HG02763 (cell line): ENCODE results near the gene PIGL.
"Not testable (repeated sequence)": the region's sequence is repeated elsewhere in the genome, so short reads cannot be mapped to it uniquely, and the experiment has no call there.

ENCODE experiments used
- ATAC-seq: cut with Tn5 transposase; IDR thresholded peaks from one replicate; pipeline ENCODE4 v1.9.1; 2021; ENCODE audit warnings: mild to moderate bottlenecking, moderate library complexity; ENCODE audit not compliant: unreplicated experiment

Gene PIGL

DNA sequence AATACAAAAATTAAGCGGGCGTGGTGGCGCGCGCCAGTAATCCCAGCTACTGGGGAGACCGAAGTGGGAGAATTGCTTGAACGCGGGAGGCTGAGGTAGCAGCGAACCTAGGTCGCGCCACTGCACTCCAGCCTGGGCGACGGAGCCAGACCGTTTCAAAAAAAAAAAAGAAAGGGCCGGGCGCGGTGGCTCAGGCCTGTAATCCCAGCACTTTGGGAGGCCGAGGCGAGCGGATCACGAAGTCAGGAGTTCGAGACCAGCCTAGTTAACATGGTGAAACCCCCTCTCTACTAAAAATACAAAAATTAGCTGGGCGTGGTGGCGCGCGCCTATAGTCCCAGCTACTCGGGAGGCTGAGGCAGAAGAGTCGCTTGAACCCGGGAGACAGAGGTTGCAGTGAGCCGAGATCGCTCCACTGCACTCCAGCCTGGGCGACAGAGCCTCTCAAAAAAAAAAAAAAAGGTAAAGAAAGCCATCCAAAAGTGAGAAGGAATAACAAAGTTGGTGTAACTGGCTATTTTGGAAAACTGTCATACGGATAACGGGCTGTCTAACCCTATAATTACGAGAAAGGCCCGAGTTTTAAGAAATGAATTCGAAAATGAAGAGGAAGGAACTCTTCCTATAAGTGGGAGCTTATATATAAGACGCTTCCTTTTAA is 539 bp upstream of the PIGL start:
- ATAC-seq = not testable (repeated sequence)

DNA sequence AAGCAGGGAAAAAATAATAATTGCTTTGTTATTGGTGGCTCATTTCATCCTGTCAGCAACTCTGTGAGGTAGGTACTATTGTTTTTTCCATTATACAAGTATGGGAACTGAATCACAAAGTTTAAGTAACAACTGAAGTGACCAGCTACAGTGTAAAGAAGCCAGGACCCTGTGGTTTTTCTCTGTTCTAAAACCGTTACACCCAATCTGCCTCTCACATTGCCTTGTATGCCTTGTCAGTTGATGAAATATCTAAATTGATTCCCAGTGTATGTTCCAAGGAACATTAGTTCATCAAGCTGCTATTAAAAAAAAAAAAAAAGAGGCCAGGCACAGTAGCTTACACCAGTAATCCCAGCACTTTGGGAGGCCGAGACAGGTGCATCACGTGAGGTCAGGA is 5.4 kb downstream of the PIGL start:
- no peak for ATAC-seq

DNA sequence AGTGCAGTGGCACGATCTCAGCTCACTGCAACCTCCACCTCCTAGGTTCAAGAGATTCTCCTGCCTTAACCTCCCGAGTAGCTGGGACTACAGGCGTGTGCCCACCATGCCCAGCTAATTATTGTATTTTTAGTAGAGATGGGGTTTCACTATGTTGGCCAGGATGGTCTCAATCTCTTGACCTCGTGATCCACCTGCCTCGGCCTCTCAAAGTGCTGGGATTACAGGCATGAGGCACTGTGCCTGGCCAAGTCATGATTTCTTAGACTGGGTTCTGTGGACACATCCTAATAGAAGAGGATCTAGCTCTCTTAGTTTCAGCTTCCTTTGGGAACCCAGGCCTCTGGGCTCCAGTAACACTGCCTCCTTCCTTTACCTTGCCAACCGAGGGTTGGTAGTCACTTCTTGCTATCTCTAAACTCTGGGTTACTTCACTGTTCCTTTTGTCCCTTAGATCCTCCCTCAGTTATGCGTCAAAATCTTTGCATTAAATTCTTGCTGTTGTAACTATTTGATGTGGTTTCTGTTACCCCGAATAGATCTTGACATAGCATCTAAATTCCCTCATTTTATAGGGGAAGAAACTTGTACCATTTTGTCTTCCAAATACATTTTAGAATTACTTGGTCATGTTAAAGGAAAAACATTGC is 13.0 kb downstream of the PIGL start:
- not testable (repeated sequence) for ATAC-seq

DNA sequence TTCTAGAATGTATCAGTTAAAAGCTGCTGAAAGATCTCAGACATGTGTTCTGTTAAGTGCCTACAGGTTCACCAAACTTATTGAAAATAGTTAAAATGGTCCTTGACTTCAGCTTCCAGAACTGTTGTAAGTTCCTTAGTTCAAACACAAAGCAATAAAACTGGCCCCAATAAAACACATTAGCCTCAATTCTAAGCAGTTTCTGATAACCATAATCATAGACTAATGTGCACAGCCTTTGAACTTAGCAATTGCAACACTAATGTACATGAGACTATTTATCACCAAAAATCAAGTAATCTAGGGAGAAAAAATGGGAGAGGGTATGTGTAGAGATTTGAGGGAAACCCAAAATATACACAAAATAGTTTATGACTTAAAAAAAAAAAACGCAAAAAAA is 15.4 kb downstream of the PIGL start:
- ATAC-seq = no peak

DNA sequence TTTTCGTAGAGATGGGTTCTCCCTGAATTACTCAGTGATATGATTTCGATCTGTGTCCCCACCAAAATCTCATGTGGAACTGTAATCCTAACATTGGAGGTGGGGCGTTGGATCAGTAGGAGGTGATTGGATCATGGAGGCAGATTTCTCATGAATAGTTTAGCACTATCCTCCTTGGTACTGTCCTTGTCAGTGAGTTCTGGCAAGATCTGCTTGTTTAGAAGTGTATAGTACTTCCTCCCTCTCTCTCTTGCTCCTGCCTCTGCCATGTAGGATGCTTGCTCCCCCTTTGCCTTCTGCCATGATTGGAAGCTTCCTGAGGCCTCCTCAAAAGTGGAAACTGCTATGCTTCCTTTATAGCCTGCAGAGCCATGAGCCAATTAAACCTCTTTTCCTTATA is 22.9 kb downstream of the PIGL start:
- no peak for ATAC-seq

DNA sequence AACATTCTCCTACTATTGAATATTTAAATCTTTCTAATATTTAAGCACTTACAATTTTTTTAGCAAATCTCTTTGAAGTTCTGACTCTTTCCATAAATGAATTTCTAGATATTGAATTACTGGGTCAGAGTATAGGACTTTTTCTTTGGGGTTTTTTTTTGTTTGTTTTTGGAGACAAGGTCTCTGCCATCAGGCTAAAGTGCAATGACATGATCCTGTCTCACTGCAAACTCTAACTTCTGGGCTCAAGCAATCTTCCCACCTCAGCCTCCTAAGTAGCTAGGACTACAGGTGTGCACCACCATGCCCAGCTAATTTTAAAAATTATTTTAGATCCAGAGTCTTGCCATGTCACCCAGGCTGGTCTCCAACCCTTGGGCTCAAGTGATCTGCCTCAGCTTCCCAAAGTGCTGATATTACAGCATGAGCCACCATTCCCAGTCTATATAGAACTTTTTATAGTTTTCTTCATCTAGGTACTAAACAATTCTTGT is 24.9 kb downstream of the PIGL start:
- ATAC-seq = no peak

DNA sequence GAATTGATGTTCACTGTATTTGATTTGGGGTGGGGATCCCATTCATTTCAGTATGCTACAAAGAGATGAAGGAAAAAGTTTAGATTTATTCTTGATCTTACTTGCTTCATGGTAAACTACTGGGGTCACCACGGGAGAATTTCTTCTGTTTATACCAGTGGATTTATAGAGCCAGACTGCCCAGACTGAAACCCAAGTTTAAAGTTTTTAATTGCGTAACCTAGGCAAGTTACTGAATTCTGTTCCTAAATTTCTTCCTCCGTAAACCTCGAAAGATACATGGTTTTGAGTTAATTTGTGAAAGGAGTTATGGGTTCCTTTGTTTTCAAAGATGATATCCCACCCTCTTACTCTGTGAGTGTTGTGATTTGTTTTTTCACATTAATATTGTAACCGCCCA is 26.4 kb downstream of the PIGL start:
- no peak for ATAC-seq

DNA sequence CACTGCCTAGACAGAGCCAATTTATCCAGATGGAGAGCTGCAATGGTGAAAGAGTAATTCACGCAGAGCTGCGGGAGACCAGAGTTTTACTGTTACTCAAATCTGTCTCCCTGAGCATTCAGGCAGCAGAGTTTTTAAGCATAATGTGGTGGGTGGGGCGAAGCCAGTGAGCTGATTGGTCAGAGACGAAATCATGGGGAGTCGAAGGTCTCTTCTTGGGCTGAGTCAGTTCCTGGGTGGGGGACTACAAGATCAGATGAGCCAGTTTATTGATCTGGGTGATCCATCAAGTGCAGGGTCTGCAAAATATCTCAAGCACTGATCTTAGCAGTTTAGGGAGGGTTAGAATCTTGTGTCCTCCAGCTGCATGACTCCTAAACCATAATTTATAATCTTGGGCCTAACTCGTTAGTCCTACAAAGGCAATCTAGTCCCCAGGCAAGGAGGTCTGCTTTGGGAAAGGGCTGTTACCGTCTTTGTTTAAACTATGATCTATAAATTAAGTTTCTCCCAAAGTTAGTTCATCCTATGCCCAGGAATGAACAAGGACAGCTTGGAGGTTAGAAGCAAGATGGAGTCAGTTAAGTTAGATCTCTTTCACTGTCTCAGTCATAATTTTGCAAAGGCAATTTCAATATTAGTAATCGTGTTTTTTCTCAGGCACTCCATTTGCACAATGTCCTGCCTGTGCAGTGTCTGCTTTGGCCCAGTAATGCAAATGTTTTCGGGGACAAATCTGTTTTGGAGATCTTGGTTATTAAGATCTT is 27.0 kb downstream of the PIGL start:
- ATAC-seq = no peak

DNA sequence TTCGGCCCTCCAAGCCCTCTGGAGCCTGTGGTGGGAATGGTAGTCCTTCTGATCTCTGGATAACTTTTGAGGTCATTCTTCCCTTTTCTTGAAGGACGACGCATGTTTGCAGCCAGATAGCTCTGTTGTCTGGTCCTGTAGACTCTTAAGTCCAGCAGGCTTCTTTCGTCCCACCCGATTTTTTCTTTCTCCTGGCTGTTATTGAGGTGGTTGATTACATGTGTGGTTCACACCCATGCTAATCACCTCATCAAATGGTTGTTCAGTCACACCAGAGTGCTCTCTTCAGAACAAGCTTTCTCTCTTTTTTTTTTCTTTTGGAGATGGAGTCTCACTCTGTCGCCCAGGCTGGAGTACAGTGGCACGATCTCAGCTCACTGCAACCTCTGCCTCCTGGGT is 30.6 kb downstream of the PIGL start:
- no peak for ATAC-seq

DNA sequence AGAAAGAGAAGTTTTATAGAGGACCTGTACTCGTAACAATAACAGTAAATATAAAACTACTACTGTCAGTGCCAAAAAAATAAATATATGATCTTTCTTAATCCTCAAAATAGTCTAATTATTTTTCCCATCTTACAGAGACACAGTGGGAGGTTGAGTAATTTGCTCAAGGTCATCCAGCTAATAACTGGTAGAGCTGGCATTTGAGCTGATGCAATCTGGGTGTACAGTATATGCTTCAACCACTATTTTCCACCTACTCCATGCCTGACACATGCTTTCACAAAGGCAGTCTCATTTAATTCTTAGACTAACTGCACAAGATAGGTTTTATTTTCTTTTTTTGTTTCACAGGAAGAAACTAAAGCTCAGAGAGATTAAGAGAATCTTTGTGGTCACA is 33.6 kb downstream of the PIGL start:
- ATAC-seq = no peak

DNA sequence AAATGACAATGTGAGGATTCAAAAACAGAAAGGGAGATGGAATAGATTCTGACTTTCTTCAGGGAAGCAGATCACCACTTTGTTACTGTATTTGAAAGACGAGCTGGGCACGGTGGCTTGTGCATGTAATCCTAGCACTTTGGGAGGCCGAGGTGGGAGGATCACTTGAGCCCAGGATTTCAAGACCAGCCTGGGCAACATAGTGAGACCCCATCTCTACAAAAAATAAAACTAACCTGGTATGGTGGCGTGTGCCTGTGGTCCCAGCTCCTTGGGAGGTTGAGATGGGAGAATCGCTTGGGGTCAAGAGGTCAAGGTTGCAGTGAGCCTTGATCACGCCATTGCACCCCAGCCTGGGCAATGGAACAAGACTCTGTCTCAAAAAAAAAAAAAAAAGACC is 34.0 kb downstream of the PIGL start:
- no peak for ATAC-seq

DNA sequence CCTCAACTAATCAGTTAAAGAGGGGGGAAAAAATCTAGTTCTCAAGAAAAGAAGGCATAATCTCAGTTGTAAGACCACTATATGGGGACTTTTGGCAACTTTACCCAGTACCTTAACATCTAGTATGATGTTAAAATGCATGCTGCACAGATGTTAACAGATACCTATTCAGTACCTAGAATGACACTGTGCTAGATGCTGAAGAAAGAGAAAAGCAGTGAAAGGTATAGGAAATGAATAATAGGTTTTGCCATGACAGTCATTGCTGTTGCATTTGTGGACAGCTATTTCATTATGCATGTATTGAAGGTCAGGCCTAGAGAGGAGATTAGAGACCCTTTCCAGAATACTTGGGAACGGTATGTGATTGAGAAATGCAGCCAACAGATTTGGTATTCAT is 34.5 kb downstream of the PIGL start:
- ATAC-seq = no peak

DNA sequence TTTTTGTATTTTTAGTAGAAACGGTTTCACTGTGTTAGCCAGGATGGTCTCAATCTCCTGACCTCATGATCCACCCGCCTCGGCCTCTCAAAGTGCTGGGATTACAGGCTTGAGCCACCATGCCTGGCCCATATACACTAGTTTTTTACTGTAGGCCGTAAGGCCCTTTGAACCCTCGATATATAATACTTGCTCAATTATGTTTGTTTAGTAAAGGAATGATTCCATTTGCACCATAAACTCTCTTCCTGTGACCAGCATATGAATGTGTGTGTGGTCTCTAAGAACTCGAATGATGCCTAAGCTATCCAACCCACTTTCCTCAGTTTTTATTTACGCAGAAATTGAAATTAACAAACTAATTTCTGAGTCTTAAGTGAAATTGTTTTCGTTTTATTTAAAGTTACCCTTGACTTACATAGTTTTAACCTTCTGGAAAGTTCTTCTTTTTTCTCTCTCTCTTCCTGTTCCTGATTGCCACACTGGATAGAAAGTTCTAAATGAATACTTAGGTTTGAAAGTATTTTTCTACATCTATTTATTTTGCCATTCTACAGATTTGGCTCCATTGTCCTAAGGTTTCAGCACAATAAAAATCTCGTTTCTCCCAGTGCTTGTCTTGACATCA is 37.9 kb downstream of the PIGL start:
- no peak for ATAC-seq

DNA sequence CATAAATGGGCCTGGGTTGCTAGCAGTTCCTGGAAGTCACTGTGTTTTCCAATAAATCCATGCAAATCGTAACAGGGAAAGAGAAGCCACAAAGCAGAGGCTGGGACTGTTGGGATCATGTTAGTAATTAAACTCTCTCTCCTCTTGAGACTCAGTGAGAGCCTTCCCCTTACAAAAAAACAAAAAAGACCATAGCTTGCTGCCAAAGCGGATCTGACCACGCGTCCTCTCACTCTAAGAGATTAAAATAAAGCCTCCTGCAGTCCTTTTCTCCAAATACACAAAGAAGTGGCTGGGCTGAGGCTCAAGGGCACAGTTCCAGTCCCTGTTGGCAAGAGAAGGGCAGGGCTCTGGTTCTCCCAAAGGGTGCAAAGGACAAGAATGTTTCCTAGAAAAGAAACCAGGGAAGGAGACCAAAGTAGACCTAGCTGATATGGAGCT is 38.5 kb downstream of the PIGL start:
- ATAC-seq = no peak

DNA sequence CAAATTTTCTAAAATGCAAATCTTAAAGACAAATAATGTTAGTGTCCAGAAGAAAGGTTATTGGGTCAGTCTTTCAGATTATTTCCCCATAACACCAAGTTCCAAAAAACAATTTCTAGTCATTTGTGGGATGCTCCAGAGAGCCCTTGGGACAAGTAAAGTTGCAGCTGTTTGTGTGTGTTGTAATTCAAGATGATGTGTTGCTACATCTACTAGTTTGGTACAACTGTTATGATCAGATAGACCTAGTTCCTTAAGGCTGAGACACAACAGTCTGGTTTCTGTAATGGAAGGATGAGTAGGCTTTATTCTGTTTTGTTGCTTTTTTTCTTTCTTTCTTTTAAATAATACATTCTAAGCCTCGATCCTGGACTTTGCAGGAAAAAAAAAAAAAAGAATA is 41.9 kb downstream of the PIGL start:
- no peak for ATAC-seq

DNA sequence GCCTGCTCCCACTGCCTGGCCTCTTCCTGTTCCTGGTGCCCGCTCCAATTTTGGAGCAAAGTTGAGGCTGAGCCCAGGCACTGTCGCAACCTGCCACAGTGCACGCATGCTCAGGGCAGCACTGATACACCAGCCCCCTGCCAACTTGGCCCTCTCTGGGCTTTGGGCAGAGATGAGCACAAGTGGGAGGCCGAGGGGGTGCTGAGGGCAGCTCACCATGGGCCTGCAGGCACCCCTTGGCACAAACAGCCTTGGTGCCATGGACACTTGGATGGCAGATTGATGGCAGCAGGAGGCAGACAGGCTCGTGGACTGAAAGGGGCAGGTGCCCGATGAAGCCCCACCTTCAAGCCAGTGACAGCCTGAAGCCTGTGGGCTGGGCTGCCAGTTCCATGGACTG is 42.9 kb downstream of the PIGL start:
- no peak for ATAC-seq

DNA sequence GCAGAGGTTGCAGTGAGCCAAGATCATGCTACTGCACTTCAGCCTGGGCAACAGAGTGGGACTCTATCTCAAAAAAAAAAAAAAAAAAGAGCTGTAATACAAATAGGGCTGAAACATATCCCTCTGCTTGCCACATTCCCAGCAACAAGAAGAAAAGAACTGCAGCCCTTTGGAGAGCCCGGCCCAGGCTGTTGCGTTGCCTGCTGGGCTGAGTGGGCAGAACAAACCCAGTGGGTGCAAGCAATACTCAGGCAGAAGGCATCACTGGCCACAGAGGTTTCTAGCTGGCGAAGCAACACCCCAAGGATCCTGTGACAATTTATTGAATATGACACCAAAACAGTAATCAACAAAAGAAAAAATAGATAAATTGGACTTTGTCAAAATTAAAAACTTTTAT is 44.0 kb downstream of the PIGL start:
- ATAC-seq = no peak

DNA sequence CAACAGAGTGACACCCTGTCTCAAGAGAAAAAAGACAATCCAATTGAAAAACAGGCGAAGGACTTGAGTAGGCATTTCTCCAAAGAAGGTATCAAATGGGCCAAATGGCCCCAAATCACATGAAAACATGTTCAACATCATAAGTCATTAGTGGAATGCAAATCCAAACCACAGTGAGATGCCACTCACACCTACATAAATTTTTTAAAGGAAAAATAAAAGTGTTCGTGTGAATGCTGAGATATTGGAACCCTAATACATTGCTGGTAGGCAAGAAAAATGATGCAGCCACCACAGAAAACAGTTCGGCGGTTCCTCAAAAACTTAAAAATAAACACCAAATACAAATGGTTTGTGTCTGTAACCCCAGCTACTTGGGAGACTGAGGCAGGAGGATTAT is 45.2 kb downstream of the PIGL start:
- ATAC-seq = no peak

DNA sequence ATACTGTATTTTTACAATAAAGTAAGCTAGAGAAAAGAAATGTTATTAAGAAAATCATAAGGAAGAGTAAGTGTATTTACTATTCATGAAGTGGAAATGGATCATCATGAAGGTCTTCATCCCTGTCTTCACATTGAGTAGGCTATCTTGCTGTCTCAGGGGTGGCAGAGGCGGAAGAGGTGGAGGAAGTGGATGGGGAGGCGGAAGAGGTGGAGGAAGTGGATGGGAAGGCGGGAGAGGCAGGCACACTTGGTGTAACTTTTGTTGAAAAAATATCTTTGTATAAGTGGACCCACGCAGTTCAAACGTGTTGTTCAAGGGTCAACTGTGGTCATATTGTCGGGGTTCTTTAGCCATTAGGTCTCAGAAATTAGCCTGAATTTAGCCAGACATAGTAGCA is 50.2 kb downstream of the PIGL start:
- no peak for ATAC-seq

DNA sequence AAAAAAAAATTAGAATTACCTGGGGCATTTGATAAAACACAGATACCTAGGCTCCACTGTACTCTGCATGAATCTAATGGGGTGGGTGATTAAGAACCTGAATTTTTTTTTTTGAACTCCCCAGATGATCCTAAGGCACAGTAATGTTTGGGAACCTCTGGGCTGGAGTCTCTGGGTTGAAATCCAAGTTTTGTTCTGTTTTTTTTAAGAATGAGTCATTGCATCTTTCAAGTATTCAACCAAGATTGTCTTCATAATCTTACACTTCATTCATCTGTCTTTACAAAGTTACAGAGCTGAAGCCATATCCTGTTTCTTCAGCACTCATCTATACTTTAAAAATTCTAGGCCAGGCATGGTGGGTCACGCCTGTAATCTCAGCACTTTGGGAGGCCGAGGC is 52.6 kb downstream of the PIGL start:
- no peak for ATAC-seq

DNA sequence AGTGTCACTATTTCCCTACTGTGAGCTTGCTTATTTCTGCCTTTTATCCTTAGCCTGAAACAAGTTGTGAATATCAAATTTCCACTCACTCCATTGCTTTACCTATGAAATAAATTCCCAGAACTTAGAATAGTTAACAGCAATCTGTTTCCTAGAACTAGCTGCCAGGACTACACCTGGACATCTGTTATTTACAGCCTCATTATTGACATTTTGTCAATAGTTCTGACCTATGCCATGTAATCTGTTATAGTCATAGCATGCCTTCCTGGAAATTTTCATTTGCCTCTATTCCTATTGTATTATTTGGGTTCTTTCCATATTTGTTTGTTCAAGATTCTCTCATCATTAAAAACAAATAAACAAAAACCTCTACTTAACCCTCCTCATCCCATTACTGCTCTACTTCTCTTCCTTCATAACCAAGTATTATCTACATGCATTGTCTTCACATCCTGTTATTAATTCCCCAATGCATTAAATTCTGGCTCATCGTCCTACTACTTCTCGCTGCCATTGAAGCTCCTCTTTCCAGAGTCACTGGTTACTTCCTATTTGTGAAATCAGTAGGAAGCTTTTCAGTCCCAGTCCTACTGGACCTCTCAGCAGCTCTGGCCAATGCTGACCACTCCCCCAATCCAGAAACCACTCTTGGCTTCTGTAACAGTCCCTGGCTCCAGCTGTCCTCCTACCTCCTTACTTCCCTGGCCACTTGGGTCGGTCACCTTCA is 55.3 kb downstream of the PIGL start:
- ATAC-seq = no peak
